ENCODE results near the gene GAS2L1.
A peak's percentile ranks its signal among the peaks of the same experiment; 100 is the strongest.

Gene GAS2L1

GRCh38 chr22:29314537-29315285 lies 8.3 kb downstream of the GAS2L1 start:
- no peak overlapping the region for H3K27ac ChIP-seq
- peaks cover 58% of the 10 kb centered on the region for H3K27me3 ChIP-seq
- H3K9ac ChIP-seq, result no peak overlapping the region
- no peaks in the 10 kb centered on the region for H3K36me3 ChIP-seq
- no peak for TF ChIP-seq Cebpa-rat (IDR thresholded peaks at IDR 0.05)
- peaks cover 21% of the 10 kb centered on the region for H3K4me1 ChIP-seq
- 0 out of 2 replicates have a peak overlapping the region, but pooled peaks have one; percentile 3 for H3K4me3 ChIP-seq
- no peak overlapping the region for H3K4me2 ChIP-seq
- no peaks in the 10 kb centered on the region for H3K9me3 ChIP-seq
- peaks cover 27% of the 10 kb centered on the region for H4K20me1 ChIP-seq

GRCh38 chr22:29315286-29316140 lies 9.1 kb downstream of the GAS2L1 start, which contains the start of gene RASL10A:
RASL10A (minus strand) TSS chr22:29315697; CDS start chr22:29315246, 451 bp downstream.
- H3K4me2 ChIP-seq, result no peak within 1 kb of the TSS
- no peak within 1 kb of the TSS for H3K9ac ChIP-seq
- peaks cover 27% of the 10 kb centered on the region for H4K20me1 ChIP-seq
- no peak for TF ChIP-seq Cebpa-rat (IDR thresholded peaks at IDR 0.05)
- peaks cover 58% of the 10 kb centered on the region for H3K27me3 ChIP-seq
- no peak within 1 kb of the TSS for H3K27ac ChIP-seq
- 0 out of 2 replicates have a peak within 1 kb of the TSS, but pooled peaks have one; percentile 3 for H3K4me3 ChIP-seq
- no peaks in the 10 kb centered on the region for H3K36me3 ChIP-seq
- peaks cover 21% of the 10 kb centered on the region for H3K4me1 ChIP-seq
- H3K9me3 ChIP-seq, result no peaks in the 10 kb centered on the region

- no peak overlapping the region for H3K4me2 ChIP-seq
- no peak overlapping the region for H3K27ac ChIP-seq
- no peaks in the 10 kb centered on the region for H3K36me3 ChIP-seq
- H3K4me3 ChIP-seq, result no peak overlapping the region
- peaks cover 58% of the 10 kb centered on the region for H3K27me3 ChIP-seq
- no peak for TF ChIP-seq Cebpa-rat (IDR thresholded peaks at IDR 0.05)
- H3K9me3 ChIP-seq, result no peaks in the 10 kb centered on the region
- H3K9ac ChIP-seq, result no peak overlapping the region
- peaks cover 20% of the 10 kb centered on the region for H3K4me1 ChIP-seq
- H4K20me1 ChIP-seq, result peaks cover 27% of the 10 kb centered on the region
Observed at GRCh38 chr22:29316141-29316828, 9.8 kb downstream of the GAS2L1 start.

GRCh38 chr22:29317827-29318454 lies 11.5 kb downstream of the GAS2L1 start:
- TF ChIP-seq Cebpa-rat (IDR thresholded peaks at IDR 0.05), result no peak
- peaks cover 17% of the 10 kb centered on the region for H3K4me1 ChIP-seq
- H4K20me1 ChIP-seq, result peaks cover 25% of the 10 kb centered on the region
- H3K27ac ChIP-seq, result no peak overlapping the region
- H3K4me2 ChIP-seq, result no peak overlapping the region
- H3K27me3 ChIP-seq, result peaks cover 46% of the 10 kb centered on the region
- no peak overlapping the region for H3K9ac ChIP-seq
- no peaks in the 10 kb centered on the region for H3K36me3 ChIP-seq
- H3K9me3 ChIP-seq, result no peaks in the 10 kb centered on the region
- no peak overlapping the region for H3K4me3 ChIP-seq

DNA sequence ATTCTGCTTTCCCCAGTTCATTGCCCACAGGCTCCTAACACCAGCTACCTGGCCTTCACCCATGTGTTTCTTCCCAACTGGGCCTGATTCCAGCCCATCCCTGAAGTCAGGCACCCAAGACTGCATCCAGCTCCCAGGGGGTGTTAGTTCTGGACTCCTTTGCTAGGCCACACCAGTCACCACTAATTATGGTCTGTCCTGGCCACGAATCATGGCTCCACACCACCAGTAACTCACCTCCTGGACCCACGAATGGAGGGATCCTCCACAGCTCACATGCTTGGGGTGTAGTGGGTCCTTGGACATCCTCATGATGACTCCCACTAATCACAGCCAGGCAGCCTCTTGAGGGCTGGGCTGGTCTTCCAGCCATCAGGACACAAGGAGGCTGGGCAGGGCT lies 12.6 kb downstream of the GAS2L1 start:
- Histone ChIP-seq H3K4me2 (no peak overlapping the region), H3K27me3 (peaks cover 34% of the 10 kb centered on the region), H3K4me1 (peaks cover 17% of the 10 kb centered on the region), H4K20me1 (peaks cover 13% of the 10 kb centered on the region), H3K9me3 (no peaks in the 10 kb centered on the region), H3K27ac (no peak overlapping the region), H3K36me3 (no peaks in the 10 kb centered on the region), H3K9ac (no peak overlapping the region), H3K4me3 (no peak overlapping the region)
- no peak for TF ChIP-seq Cebpa-rat (IDR thresholded peaks at IDR 0.05)

DNA sequence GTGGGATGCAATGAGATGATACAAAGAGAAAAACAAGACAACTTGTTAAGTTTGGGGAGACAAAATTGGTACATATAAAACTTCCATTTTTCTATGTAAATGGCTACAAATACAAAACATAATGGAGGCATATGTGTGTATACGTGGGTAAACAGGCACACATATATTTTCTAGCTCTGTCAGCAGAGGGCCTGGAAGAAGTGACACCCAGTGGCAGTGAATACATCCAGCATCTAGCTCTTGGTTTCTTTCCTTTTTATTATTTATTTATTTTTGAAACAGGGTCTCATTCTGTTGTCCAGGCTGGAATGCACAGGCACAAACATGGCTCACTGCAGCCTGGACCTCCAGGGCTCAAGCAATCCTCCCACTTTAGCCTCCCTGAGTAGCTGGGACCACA lies 14.1 kb downstream of the GAS2L1 start:
- Histone ChIP-seq H3K36me3 (no peaks in the 10 kb centered on the region), H3K4me3 (no peak overlapping the region), H3K9ac (no peak overlapping the region), H3K27me3 (peaks cover 20% of the 10 kb centered on the region), H3K4me1 (peaks cover 10% of the 10 kb centered on the region), H3K9me3 (no peaks in the 10 kb centered on the region), H3K27ac (no peak overlapping the region), H3K4me2 (peak overlapping the region; percentile 17), H4K20me1 (no peaks in the 10 kb centered on the region)
- no peak for TF ChIP-seq Cebpa-rat (IDR thresholded peaks at IDR 0.05)

DNA sequence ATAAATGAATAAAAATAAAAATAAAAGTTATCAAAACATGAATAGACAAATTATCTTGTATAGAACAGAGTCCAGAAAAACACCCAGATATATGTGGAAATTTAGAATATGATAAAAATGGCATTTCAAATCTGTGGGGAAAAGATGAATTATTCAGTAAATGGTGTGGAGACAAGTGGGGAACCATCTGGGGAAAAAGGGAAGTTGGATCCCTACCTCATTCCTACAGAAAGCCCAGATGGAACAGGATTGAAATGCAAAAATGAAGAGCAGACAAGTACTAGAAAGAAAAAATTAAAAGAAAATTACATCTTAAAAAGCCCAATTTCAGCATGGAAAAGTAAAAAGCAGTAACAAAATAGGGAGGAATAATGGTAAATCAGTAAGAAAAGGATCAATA lies 17.2 kb downstream of the GAS2L1 start:
- Histone ChIP-seq H3K9ac (no peak overlapping the region), H3K27ac (no peak overlapping the region), H3K4me3 (no peak overlapping the region), H3K4me1 (peaks cover 33% of the 10 kb centered on the region), H3K9me3 (no peaks in the 10 kb centered on the region), H3K27me3 (no peaks in the 10 kb centered on the region), H4K20me1 (no peaks in the 10 kb centered on the region), H3K36me3 (peaks cover 20% of the 10 kb centered on the region), H3K4me2 (no peak overlapping the region)
- TF ChIP-seq Cebpa-rat (IDR thresholded peaks at IDR 0.05), result no peak

DNA sequence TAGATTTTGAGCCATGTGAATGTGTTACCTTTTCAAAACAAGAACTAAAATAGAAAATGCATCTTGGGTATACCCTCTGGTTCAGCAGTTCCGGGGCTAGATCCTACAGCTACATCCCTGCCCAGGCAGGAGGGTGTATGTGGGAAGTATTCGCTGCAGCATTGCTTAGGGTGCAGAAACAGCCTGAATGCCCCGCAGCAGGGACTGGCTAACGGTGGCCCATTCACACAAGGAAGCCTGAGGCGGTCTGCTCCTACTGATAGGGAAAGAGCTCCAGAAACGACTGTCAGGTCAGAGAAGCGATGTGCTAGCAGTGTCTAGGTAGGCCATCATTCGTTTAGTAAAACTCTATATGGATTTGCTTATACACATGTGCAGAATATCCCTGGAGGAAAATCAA lies 18.9 kb downstream of the GAS2L1 start:
- no peaks in the 10 kb centered on the region for H3K27me3 ChIP-seq
- H3K4me2 ChIP-seq, result no peak overlapping the region
- no peaks in the 10 kb centered on the region for H4K20me1 ChIP-seq
- no peak overlapping the region for H3K9ac ChIP-seq
- TF ChIP-seq Cebpa-rat (IDR thresholded peaks at IDR 0.05), result no peak
- H3K27ac ChIP-seq, result no peak overlapping the region
- no peaks in the 10 kb centered on the region for H3K9me3 ChIP-seq
- peaks cover 49% of the 10 kb centered on the region for H3K4me1 ChIP-seq
- H3K36me3 ChIP-seq, result peaks cover 28% of the 10 kb centered on the region
- H3K4me3 ChIP-seq, result no peak overlapping the region

- H3K9me3 ChIP-seq, result no peaks in the 10 kb centered on the region
- H3K27me3 ChIP-seq, result no peaks in the 10 kb centered on the region
- no peaks in the 10 kb centered on the region for H4K20me1 ChIP-seq
- H3K27ac ChIP-seq, result no peak overlapping the region
- H3K9ac ChIP-seq, result no peak overlapping the region
- H3K4me2 ChIP-seq, result no peak overlapping the region
- peaks cover 33% of the 10 kb centered on the region for H3K36me3 ChIP-seq
- H3K4me1 ChIP-seq, result peaks cover 49% of the 10 kb centered on the region
- H3K4me3 ChIP-seq, result no peak overlapping the region
- TF ChIP-seq Cebpa-rat (IDR thresholded peaks at IDR 0.05), result no peak
Observed at GRCh38 chr22:29325785-29326315, 19.4 kb downstream of the GAS2L1 start.

Measured in BLaER1 (cell line).